ENCODE measurements around the gene CDHR5. TPM values are rescaled to one million over a fixed set of nuclear protein-coding genes. Genes with fewer than 3 reads are reported as not detected.

The CDHR5 gene
- total RNA-seq, 1 experiment from 2014 or later, result not detected

- no peak overlapping the region for H3K9ac ChIP-seq (ENCODE audit: low read length)
- H3K36me3 ChIP-seq (ENCODE audit: insufficient read depth, low read length), result no peaks in the 10 kb centered on the region
- H3K4me3 ChIP-seq (ENCODE audit: low read length), result no peak overlapping the region
- no peaks in the 10 kb centered on the region for H4K20me1 ChIP-seq (ENCODE audit: insufficient read depth, low read depth, low read length)
- no peak overlapping the region for H2AFZ ChIP-seq (ENCODE audit: low read length)
- H3K4me1 ChIP-seq (ENCODE audit: low read length), result no peaks in the 10 kb centered on the region
- H3K9me2 ChIP-seq (replicated peaks; ENCODE audit: insufficient read depth, low read length), result no peaks in the 10 kb centered on the region
- no peak overlapping the region for H3K4me2 ChIP-seq (ENCODE audit: low read depth, low read length, poor library complexity, severe bottlenecking)
- DNase-seq, result no peak
- H3K9me3 ChIP-seq (ENCODE audit: low read length), result no peaks in the 10 kb centered on the region
- no peak overlapping the region for H3K27ac ChIP-seq (ENCODE audit: low read length)
- no peaks in the 10 kb centered on the region for H3K27me3 ChIP-seq (ENCODE audit: low read length)
- no peaks in the 10 kb centered on the region for H3K79me2 ChIP-seq (ENCODE audit: low read length)
Observed at GRCh38 chr11:623349-623869, 1.3 kb downstream of the CDHR5 start.

- Histone ChIP-seq H3K9me3 (ENCODE audit: low read length) (no peaks in the 10 kb centered on the region), H3K36me3 (ENCODE audit: insufficient read depth, low read length) (no peaks in the 10 kb centered on the region)
Observed at GRCh38 chr11:621838-622237, 2.9 kb downstream of the CDHR5 start.

DNA sequence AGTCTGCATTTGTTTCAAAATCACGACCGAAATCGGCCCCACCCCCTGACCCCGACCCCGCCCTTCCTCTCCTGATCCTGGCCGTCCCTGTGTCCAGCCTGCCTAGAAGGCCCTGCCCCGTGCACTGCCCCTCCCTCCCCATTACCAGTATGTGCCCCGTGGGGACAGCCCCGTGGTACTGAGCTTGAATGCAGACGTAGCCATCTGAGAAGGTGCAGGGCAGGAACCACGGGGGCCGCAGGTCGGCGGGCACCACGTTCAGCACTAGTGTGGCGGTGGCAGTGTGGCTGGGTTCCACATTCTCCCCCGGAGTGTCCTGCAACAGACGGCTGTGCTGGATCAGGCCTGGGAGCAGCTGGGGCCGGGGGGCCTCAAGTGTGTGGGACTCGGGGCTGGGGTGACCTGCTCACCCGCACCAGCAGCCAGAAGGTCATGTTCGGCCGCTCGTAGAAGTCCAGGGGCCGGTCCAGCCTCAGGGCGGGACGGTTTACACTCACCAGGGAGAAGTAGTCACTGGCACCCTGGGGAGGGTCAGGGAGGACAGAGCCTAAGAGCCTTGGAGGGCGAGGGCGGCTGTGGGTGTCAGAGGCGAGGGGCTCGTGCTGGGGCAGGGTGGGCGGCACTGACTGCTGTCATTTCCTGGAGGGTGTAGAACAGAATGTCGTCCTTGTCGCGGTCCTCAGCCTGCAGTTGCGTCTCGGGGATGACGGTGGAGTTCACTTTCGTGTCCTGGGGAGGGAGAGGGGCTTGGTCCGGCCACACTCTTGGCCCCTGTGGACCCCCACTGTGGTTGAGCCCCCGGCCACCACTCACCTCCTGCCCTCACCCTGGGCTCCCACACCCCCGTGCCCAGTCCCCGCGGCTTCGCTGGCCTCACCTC lies 3.6 kb downstream of the CDHR5 start:
- peaks cover 7% of the 10 kb centered on the region; the same call in 1 of the 2 replicates for H3K79me2 ChIP-seq (ENCODE audit: low read length)
- no peak overlapping the region for H3K4me3 ChIP-seq (ENCODE audit: low read length)
- H3K9ac ChIP-seq (ENCODE audit: low read length), result no peak overlapping the region
- H3K4me1 ChIP-seq (ENCODE audit: low read length), result peaks cover 5% of the 10 kb centered on the region
- no peaks in the 10 kb centered on the region for H4K20me1 ChIP-seq (ENCODE audit: insufficient read depth, low read depth, low read length)
- H3K9me2 ChIP-seq (replicated peaks; ENCODE audit: insufficient read depth, low read length), result no peaks in the 10 kb centered on the region
- no peaks in the 10 kb centered on the region for H3K36me3 ChIP-seq (ENCODE audit: insufficient read depth, low read length)
- H3K9me3 ChIP-seq (ENCODE audit: low read length), result no peaks in the 10 kb centered on the region
- H3K4me2 ChIP-seq (ENCODE audit: low read depth, low read length, poor library complexity, severe bottlenecking), result no peak overlapping the region
- H3K27me3 ChIP-seq (ENCODE audit: low read length), result no peaks in the 10 kb centered on the region
- no peak overlapping the region for H2AFZ ChIP-seq (ENCODE audit: low read length)
- no peak for DNase-seq
- H3K27ac ChIP-seq (ENCODE audit: low read length), result no peak overlapping the region

More at GRCh38 chr11:621838-622237, 2.9 kb downstream of the CDHR5 start:
- Histone ChIP-seq H2AFZ (ENCODE audit: low read length) (no peak overlapping the region), H3K79me2 (ENCODE audit: low read length) (peaks cover 3% of the 10 kb centered on the region; the same call in 1 of the 2 replicates), H3K27me3 (ENCODE audit: low read length) (no peaks in the 10 kb centered on the region), H3K9me2 (replicated peaks; ENCODE audit: insufficient read depth, low read length) (no peaks in the 10 kb centered on the region), H3K4me2 (ENCODE audit: low read depth, low read length, poor library complexity, severe bottlenecking) (no peak overlapping the region), H4K20me1 (ENCODE audit: insufficient read depth, low read depth, low read length) (no peaks in the 10 kb centered on the region), H3K9ac (ENCODE audit: low read length) (no peak overlapping the region), H3K4me1 (ENCODE audit: low read length) (no peaks in the 10 kb centered on the region), H3K27ac (ENCODE audit: low read length) (no peak overlapping the region), H3K4me3 (ENCODE audit: low read length) (no peak overlapping the region)
- DNase-seq, result no peak

GRCh38 chr11:620201-620600 lies 4.6 kb downstream of the CDHR5 start:
- no peaks in the 10 kb centered on the region for H3K9me2 ChIP-seq (replicated peaks; ENCODE audit: insufficient read depth, low read length)
- DNase-seq, result no peak
- H3K27ac ChIP-seq (ENCODE audit: low read length), result no peak overlapping the region
- H2AFZ ChIP-seq (ENCODE audit: low read length), result no peak overlapping the region
- no peaks in the 10 kb centered on the region for H3K9me3 ChIP-seq (ENCODE audit: low read length)
- no peaks in the 10 kb centered on the region for H3K36me3 ChIP-seq (ENCODE audit: insufficient read depth, low read length)
- H4K20me1 ChIP-seq (ENCODE audit: insufficient read depth, low read depth, low read length), result 0 out of 2 replicates have a peak, but pooled peaks cover 2% of the 10 kb centered on the region
- peaks cover 11% of the 10 kb centered on the region for H3K4me1 ChIP-seq (ENCODE audit: low read length)
- H3K9ac ChIP-seq (ENCODE audit: low read length), result no peak overlapping the region
- no peak overlapping the region for H3K4me3 ChIP-seq (ENCODE audit: low read length)
- no peaks in the 10 kb centered on the region for H3K27me3 ChIP-seq (ENCODE audit: low read length)
- peaks cover 7% of the 10 kb centered on the region; the same call in 1 of the 2 replicates for H3K79me2 ChIP-seq (ENCODE audit: low read length)
- no peak overlapping the region for H3K4me2 ChIP-seq (ENCODE audit: low read depth, low read length, poor library complexity, severe bottlenecking)

DNA sequence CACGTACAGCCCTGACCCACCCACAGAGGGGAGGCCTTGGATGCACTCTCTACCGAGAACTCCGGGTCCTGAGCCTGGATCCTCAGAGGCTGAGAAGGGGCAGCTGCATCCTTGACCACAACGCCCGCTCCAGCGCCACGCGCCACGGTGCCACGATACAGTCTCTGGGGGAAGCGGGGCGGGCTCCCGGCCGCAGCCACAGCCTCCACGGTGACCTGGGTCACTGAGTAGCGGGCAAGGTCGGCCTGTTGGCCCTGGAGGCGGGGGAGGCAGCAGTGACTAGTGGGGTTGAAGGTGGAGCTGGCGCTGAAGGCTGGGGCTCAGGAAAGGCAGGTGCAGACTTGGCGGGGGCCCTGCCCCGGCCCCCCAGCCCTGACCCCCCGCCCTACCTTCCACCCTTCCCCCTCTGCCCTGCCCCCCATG lies 5.1 kb downstream of the CDHR5 start:
- H3K9me2 ChIP-seq (replicated peaks; ENCODE audit: insufficient read depth, low read length), result no peaks in the 10 kb centered on the region
- H2AFZ ChIP-seq (ENCODE audit: low read length), result no peak overlapping the region
- H3K27ac ChIP-seq (ENCODE audit: low read length), result no peak overlapping the region
- no peak overlapping the region for H3K4me2 ChIP-seq (ENCODE audit: low read depth, low read length, poor library complexity, severe bottlenecking)
- H3K36me3 ChIP-seq (ENCODE audit: insufficient read depth, low read length), result no peaks in the 10 kb centered on the region
- no peaks in the 10 kb centered on the region for H3K9me3 ChIP-seq (ENCODE audit: low read length)
- no peak overlapping the region for H3K4me3 ChIP-seq (ENCODE audit: low read length)
- no peaks in the 10 kb centered on the region for H3K27me3 ChIP-seq (ENCODE audit: low read length)
- H3K9ac ChIP-seq (ENCODE audit: low read length), result no peak overlapping the region
- no peak for DNase-seq
- 0 out of 2 replicates have a peak, but pooled peaks cover 6% of the 10 kb centered on the region for H4K20me1 ChIP-seq (ENCODE audit: insufficient read depth, low read depth, low read length)
- H3K79me2 ChIP-seq (ENCODE audit: low read length), result peaks cover 7% of the 10 kb centered on the region; the same call in 1 of the 2 replicates
- peaks cover 16% of the 10 kb centered on the region for H3K4me1 ChIP-seq (ENCODE audit: low read length)

DNA sequence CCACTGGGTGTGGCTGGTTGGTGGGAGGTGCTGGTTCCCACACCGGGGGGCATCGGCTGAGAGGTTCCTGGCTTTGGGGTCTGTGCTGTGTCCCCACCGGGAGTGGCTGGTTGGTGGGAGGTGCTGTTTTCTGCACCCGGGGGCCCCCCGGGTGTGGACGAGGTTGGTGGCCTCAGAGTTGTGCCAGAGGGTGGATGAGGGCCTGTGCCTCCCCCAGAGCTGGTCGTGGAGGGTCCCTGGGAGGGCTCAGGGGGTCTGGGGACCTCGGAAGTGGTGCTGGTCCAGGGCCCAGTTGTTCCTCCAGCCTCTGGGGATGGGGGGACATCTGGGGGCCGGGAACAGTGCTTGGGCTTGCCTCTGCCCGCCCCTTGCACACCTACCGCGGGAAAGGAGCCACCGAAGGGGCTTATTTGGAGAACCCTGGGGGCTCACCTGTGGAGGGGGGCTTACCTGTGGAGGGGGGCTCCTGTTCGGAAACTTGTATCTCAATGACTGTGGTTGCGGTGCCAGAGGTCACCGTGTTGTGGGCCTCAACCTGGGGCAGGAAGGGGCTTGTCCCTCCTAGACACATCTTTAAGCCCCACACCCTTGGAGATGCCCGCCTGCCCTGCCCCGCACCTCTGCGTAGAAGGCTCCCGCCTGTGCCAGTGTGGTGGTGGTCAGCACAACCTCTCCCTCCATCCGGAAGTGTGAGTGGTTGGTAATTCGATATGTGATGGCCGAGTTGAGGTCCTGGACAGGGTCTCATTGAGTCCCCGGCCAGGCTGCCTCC lies 5.7 kb downstream of the CDHR5 start:
- Histone ChIP-seq H4K20me1 (ENCODE audit: insufficient read depth, low read depth, low read length) (peaks cover 9% of the 10 kb centered on the region; the same call in 1 of the 2 replicates), H3K4me1 (ENCODE audit: low read length) (peaks cover 22% of the 10 kb centered on the region), H3K4me2 (ENCODE audit: low read depth, low read length, poor library complexity, severe bottlenecking) (no peak overlapping the region), H3K27me3 (ENCODE audit: low read length) (no peaks in the 10 kb centered on the region), H3K79me2 (ENCODE audit: low read length) (peaks cover 7% of the 10 kb centered on the region; the same call in 1 of the 2 replicates), H3K36me3 (ENCODE audit: insufficient read depth, low read length) (no peaks in the 10 kb centered on the region), H3K27ac (ENCODE audit: low read length) (no peak overlapping the region), H3K9me3 (ENCODE audit: low read length) (no peaks in the 10 kb centered on the region), H2AFZ (ENCODE audit: low read length) (no peak overlapping the region), H3K9me2 (replicated peaks; ENCODE audit: insufficient read depth, low read length) (no peaks in the 10 kb centered on the region), H3K4me3 (ENCODE audit: low read length) (no peak overlapping the region), H3K9ac (ENCODE audit: low read length) (no peak overlapping the region)
- DNase-seq, result no peak

DNA sequence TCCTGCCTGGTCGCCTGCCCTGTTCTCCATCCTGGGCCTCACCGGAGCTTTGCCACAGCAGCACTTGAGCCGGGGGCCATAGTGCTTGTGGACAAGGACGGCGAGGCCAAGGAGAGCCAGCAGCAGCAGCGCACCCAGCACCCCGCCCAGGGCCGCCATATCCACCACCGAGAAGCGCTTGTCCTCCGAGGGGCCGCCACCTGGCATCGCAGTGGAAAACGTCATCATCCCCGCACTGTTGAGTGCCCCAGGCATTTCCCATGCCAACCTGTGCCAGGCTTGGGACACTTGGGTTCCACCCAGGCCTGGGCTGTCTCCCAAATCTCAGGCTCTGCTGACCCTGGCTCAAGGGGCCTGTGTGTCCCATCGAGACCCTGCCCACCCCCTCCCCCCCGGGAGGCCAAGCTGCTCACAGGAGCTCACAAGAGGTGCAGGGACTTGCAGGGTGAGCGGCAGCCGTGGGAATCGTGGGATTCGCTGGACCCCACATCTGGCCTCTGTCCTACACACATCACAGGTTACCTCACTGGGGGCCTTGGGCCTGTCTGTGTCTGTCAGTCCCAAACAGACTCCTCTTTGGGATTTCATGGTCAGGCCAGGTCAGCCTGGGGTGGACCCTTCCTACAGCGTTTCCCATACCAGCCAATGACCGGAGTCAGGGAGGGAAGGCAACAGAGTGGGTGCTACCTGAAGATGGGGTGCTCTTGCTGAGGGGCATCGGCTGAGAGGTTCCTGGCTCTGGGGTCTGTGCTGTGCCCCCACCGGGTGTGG lies 6.7 kb downstream of the CDHR5 start:
- no peaks in the 10 kb centered on the region for H3K36me3 ChIP-seq (ENCODE audit: insufficient read depth, low read length)
- no peaks in the 10 kb centered on the region for H3K27me3 ChIP-seq (ENCODE audit: low read length)
- H3K4me3 ChIP-seq (ENCODE audit: low read length), result no peak overlapping the region
- H3K4me2 ChIP-seq (ENCODE audit: low read depth, low read length, poor library complexity, severe bottlenecking), result no peak overlapping the region
- no peak overlapping the region for H3K27ac ChIP-seq (ENCODE audit: low read length)
- H4K20me1 ChIP-seq (ENCODE audit: insufficient read depth, low read depth, low read length), result peaks cover 15% of the 10 kb centered on the region; the same call in 1 of the 2 replicates
- H3K9me2 ChIP-seq (replicated peaks; ENCODE audit: insufficient read depth, low read length), result no peaks in the 10 kb centered on the region
- H3K79me2 ChIP-seq (ENCODE audit: low read length), result peaks cover 7% of the 10 kb centered on the region; the same call in 1 of the 2 replicates
- no peak overlapping the region for H3K9ac ChIP-seq (ENCODE audit: low read length)
- no peak for DNase-seq
- H3K4me1 ChIP-seq (ENCODE audit: low read length), result peaks cover 27% of the 10 kb centered on the region
- H3K9me3 ChIP-seq (ENCODE audit: low read length), result no peaks in the 10 kb centered on the region
- H2AFZ ChIP-seq (ENCODE audit: low read length), result no peak overlapping the region

Data from Karpas-422 (cell line).